K562 (cell line): ENCODE results near the gene NRP1. TPM values are rescaled to one million over a fixed set of nuclear protein-coding genes. Genes with fewer than 3 reads are reported as not detected.

Source experiments
- ATAC-seq: fragments of 200-7000 bp; cut with Tn5 transposase; 3 replicates; pipeline ENCODE4 v1.9.1; 2020; ENCODE audit warnings: moderate library complexity
- BruUV-seq: library from RNA; stranded (reverse); fragments of 400-500 nt; replicated peaks from 2 replicates; lab custom pipeline; 2021; lab: Mats Ljungman, UMichigan
- CTCF ChIA-PET: fragments of 300-600 bp; formaldehyde crosslinking; extraction: SDS; loops from one replicate; lab custom pipeline; 2021; ENCODE audit warnings: low intra/inter-chr PET ratio; lab: Yijun Ruan, JAX
- POLR2A ChIA-PET: fragments of 300-600, 350-650 bp; sonication (Branson Sonifier 250); formaldehyde crosslinking; extraction: SDS; loops from one replicate; lab custom pipeline; 2021; ENCODE audit warnings: antibody characterized with exemption, inconsistent platforms; lab: Yijun Ruan, JAX
- DNase-seq, 4 experiments: peaks; one replicate each; pipeline versions ENCODE4 v3.0.0 to v3.0.0-alpha.2; 2011 to 2018; ENCODE audit warnings: low spot score in 3 of 4, mixed read lengths in 3 of 4; ENCODE audit errors: extremely low read depth in 1 of 4
- FAIRE-seq: peaks from 2 replicates; lab custom pipeline; 2011; peaks lifted over from hg19 to GRCh38; lab: Jason Lieb, UNC
- H2AFZ ChIP-seq: 2 replicates; pipeline ENCODE4 v1.6.0; 2011; ENCODE audit warnings: low read depth, low read length, control low read depth, inconsistent platforms
- H3K27ac ChIP-seq: fragments of 200-600 bp; 3 replicates; pipeline ENCODE4 v1.8.0; 2011; ENCODE audit warnings: low read depth, mild to moderate bottlenecking, control low read depth, inconsistent platforms, low read length, moderate library complexity, mixed read lengths; ENCODE audit errors: extremely low read depth
- H3K27me3 ChIP-seq, 2 experiments: fragments of 300-600 bp in 1 of 2; 2 replicates in 1 of 2; 3 replicates in 1 of 2; pipeline versions ENCODE4 v1.6.0 to v1.8.0; 2011; ENCODE audit warnings: inconsistent platforms in 2 of 2, low read length in 2 of 2, mild to moderate bottlenecking in 1 of 2, mixed read lengths in 1 of 2, moderate library complexity in 1 of 2; ENCODE audit not compliant: control insufficient read depth in 2 of 2, insufficient read depth in 2 of 2
- H3K36me3 ChIP-seq: fragments of 300-600 bp; 3 replicates; pipeline ENCODE4 v1.8.0; 2011; ENCODE audit warnings: mild to moderate bottlenecking, low read length, inconsistent platforms; ENCODE audit not compliant: control insufficient read depth, insufficient read depth
- H3K4me1 ChIP-seq, 2 experiments: fragments of 200-600 bp in 1 of 2; replicated peaks in 1 of 2; 2 replicates in 1 of 2; 3 replicates in 1 of 2; pipeline versions ENCODE4 v1.5.1 to v1.8.0; 2011; ENCODE audit warnings: inconsistent platforms in 2 of 2, low read length in 2 of 2, mild to moderate bottlenecking in 1 of 2, mixed read lengths in 1 of 2, moderate library complexity in 1 of 2; ENCODE audit not compliant: control insufficient read depth in 2 of 2, insufficient read depth in 2 of 2
- H3K4me2 ChIP-seq: 2 replicates; pipeline ENCODE4 v1.6.1; 2011; ENCODE audit warnings: low read length, control low read depth, inconsistent platforms, mixed read lengths; ENCODE audit not compliant: insufficient read depth
- H3K4me3 ChIP-seq: fragments of 200-600 bp; sonication (generic), shearing (Covaris generic); 2 replicates; pipeline ENCODE4 v1.5.1; 2016; ENCODE audit warnings: control low read depth, inconsistent platforms
- H3K79me2 ChIP-seq: fragments of 200-600 bp; 3 replicates; pipeline ENCODE4 v1.8.0; 2011; ENCODE audit warnings: low read length, inconsistent platforms; ENCODE audit not compliant: control insufficient read depth, insufficient read depth
- H3K9ac ChIP-seq, 2 experiments: 2 replicates each; pipeline versions ENCODE4 v1.6.0 to v1.6.1; 2011; ENCODE audit warnings: low read depth in 2 of 2, low read length in 2 of 2, control low read depth in 1 of 2, inconsistent platforms in 1 of 2, mild to moderate bottlenecking in 1 of 2, mixed read lengths in 1 of 2; ENCODE audit not compliant: insufficient read depth in 1 of 2
- H3K9me1 ChIP-seq: one replicate; pipeline ENCODE4 v1.6.0; 2011; ENCODE audit warnings: inconsistent platforms, mild to moderate bottlenecking, low read length, moderate library complexity; ENCODE audit not compliant: control insufficient read depth, insufficient read depth
- H3K9me3 ChIP-seq: replicated peaks from 2 replicates; pipeline ENCODE4 v1.5.1; 2011; ENCODE audit warnings: low read depth, low read length, inconsistent platforms; ENCODE audit not compliant: control insufficient read depth, insufficient read depth
- H4K20me1 ChIP-seq: replicated peaks from 2 replicates; pipeline ENCODE4 v1.6.1; 2011; ENCODE audit warnings: low read length, inconsistent platforms, mixed read lengths; ENCODE audit not compliant: control insufficient read depth, insufficient read depth
- EP400 ChIP-seq: fragments of 450-650 bp; IDR thresholded peaks from 2 replicates; pipeline ENCODE4 v1.6.1; 2017; ENCODE audit warnings: antibody characterized with exemption, mild to moderate bottlenecking, moderate library complexity
- EZH2 ChIP-seq: IDR thresholded peaks from 2 replicates; pipeline ENCODE4 v1.6.1; 2012; ENCODE audit warnings: low read depth, mild to moderate bottlenecking, inconsistent platforms, low read length, borderline replicate concordance
- HDAC2 ChIP-seq: fragments of 450-650 bp; IDR thresholded peaks from 2 replicates; pipeline ENCODE4 v1.6.1; 2016; ENCODE audit warnings: mild to moderate bottlenecking
- MXI1 ChIP-seq: IDR thresholded peaks from 2 replicates; pipeline ENCODE4 v1.6.1; 2011; ENCODE audit warnings: low read depth, mild to moderate bottlenecking, improper control_type of control experiment, low read length
- POLR2B ChIP-seq: fragments of 450-650 bp; IDR thresholded peaks from 2 replicates; pipeline ENCODE4 v1.6.1; 2018; ENCODE audit warnings: low read depth; ENCODE audit not compliant: partially characterized antibody
- TCF7L2 ChIP-seq: fragments of 150-350 bp; IDR thresholded peaks from 2 replicates; pipeline ENCODE4 v1.6.1; 2016; ENCODE audit warnings: low read depth, mild to moderate bottlenecking, low read length, moderate library complexity
- XRCC5 ChIP-seq: fragments of 200-400 bp; formaldehyde crosslinking; IDR thresholded peaks from 2 replicates; pipeline ENCODE4 v1.6.1; 2017; ENCODE audit warnings: low read depth, mild to moderate bottlenecking, low read length
- WGBS: fragments of 100-300 bp; shearing (Covaris generic); methylation state at CpG from one replicate; pipeline ENCODE4 v1.1.6; 2016; ENCODE audit warnings: low coverage, mixed read lengths; ENCODE audit not compliant: insufficient coverage; ENCODE audit errors: missing lambda C conversion rate; 5-methylcytosine and 5-hydroxymethylcytosine counted together
- in situ Hi-C: fragments of 300-500 bp; cut with MboI; formaldehyde crosslinking; loops from 4 replicates; pipeline ENCODE4 v1.15.0; 2018; ENCODE audit warnings: inconsistent platforms, mixed read lengths
- intact Hi-C: fragments of 100-400 bp; cut with micrococcal nuclease; formaldehyde crosslinking; loops from 2 replicates; pipeline ENCODE4 v1.14.2; 2022
- polyA plus RNA-seq, 8 experiments: library from polyadenylated mRNA; depleted of rRNA in 4 of 8; stranded (reverse) in 5 of 8; unstranded in 3 of 8; fragments of >200 nt; fragmentation: Nextera tagmentation in 2 of 8; fragmentation: Illumina TruSeq in 1 of 8; extraction: Ambion mirVana in 2 of 8; extraction: Trizol in 1 of 8; gene quantifications; 2 replicates each; pipeline versions ENCODE4 v1.2.1 to v1.2.3, GENCODE V29; 2011 to 2014; ENCODE audit warnings: inconsistent platforms in 1 of 8, missing spikeins in 1 of 8
- total RNA-seq, 7 experiments: library from RNA; depleted of rRNA in 6 of 7; stranded (reverse); fragments of >200 nt in 6 of 7; fragmentation: Illumina TruSeq in 2 of 7; extraction: Trizol in 2 of 7; gene quantifications; 2 replicates each; pipeline versions ENCODE4 v1.2.1 to v1.2.3, GENCODE V29; 2011 to 2021; ENCODE audit warnings: low replicate concordance in 1 of 7
- TF ChIP-seq, protein P1 (sequence below): sonication (generic); formaldehyde crosslinking; IDR thresholded peaks from 2 replicates; pipeline ENCODE4 v1.8.1; 2022; ENCODE audit warnings: missing genetic modification reagents
- TF ChIP-seq, protein P2 (sequence below), 3 experiments: IDR thresholded peaks in 2 of 3; conservative IDR thresholded peaks in 1 of 3; 2 replicates each; pipeline ENCODE4 v1.5.1; 2011 to 2012; ENCODE audit warnings: low read length in 3 of 3, mild to moderate bottlenecking in 3 of 3, control low read depth in 2 of 3, improper control_type of control experiment in 1 of 3, inconsistent platforms in 1 of 3, low read depth in 1 of 3, mixed read lengths in 1 of 3, moderate library complexity in 1 of 3; ENCODE audit not compliant: insufficient read depth in 2 of 3
- TF ChIP-seq, protein P3 (sequence below): IDR thresholded peaks from 3 replicates; pipeline ENCODE4 v1.6.1; 2011; ENCODE audit warnings: borderline replicate concordance, mild to moderate bottlenecking, moderate library complexity; ENCODE audit not compliant: insufficient read length; ENCODE audit errors: extremely low read depth
- TF ChIP-seq, protein P4 (sequence below): IDR thresholded peaks from 2 replicates; pipeline ENCODE4 v1.6.1; 2011; ENCODE audit warnings: borderline replicate concordance, low read depth, mild to moderate bottlenecking, moderate library complexity, low read length; ENCODE audit not compliant: insufficient read depth, poor library complexity, severe bottlenecking

NRP1 gene
- total and polyA plus RNA-seq, 9 of the 15 experiments (the other 6 are each of a cell fraction or from before 2014, with no cell fraction given) = 0.01 to 0.38 (median 0.04) TPM; not detected in 5

DNA sequence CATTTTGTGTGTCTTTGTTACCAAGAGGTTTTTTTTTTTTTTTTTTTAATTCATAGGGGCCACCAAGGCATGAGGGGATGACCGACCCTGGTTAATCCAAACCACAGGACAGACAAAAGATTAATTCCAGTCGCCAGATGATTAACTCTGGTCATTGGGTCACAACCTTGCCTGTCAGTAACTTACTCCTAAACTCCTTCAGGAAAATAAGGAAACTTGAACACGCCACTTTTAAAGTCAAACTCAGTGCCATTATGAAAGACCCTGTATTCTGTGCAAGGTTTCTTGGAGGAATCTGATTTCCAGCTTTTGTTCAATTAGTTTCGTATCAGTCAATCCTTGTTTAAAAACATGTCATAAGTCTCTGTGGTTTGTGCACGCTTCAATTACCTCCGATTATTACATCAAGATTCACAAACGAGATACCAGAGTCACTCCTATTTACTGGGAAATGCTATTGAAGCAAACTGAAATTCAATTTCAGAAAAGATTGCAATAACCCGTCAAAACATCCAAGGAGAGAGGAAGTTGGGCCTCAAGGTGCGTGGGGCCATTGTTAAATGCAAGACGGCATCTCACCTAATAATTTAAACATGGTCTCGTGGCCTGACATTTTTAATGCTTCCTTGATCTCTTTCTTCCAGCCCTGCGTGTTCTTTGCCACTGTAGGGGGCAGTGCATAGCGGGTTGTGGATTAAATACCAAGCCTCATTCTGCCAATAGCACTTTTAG is 44.0 kb downstream of the NRP1 start:
- ChIA-PET POLR2A (no interaction called here), CTCF (no interaction called here)
- H3K9me1 ChIP-seq = no peaks in the 10 kb centered on the region
- peaks cover 0 to 3% of the 10 kb centered on the region in 2 experiments; a peak in 2 of 5 replicates for H3K27me3 ChIP-seq
- H3K9me3 ChIP-seq = no peaks in the 10 kb centered on the region
- no peak for FAIRE-seq
- no TSS peak for BruUV-seq
- H3K4me2 ChIP-seq = no peak overlapping the region
- no peak overlapping the region for H3K4me3 ChIP-seq
- no peak for DNase-seq
- no peaks in the 10 kb centered on the region for H4K20me1 ChIP-seq
- under 1% methylated on average over 13 of the region's 13 CpGs for WGBS
- H3K9ac ChIP-seq = no peak overlapping the region
- intact Hi-C loops (no loop called here), in situ Hi-C loops (no loop called here)
- no peak for ATAC-seq
- H2AFZ ChIP-seq = no peak overlapping the region
- no peaks in the 10 kb centered on the region for H3K79me2 ChIP-seq
- no peak overlapping the region for H3K27ac ChIP-seq
- H3K4me1 ChIP-seq = no peaks in the 10 kb centered on the region
- H3K36me3 ChIP-seq = no peaks in the 10 kb centered on the region
- TF ChIP-seq MXI1 (no peak), XRCC5 (no peak), HDAC2 (no peak), EP400 (no peak), TCF7L2 (no peak), EZH2 (no peak), POLR2B (no peak)
- TF ChIP-seq, protein P1, sequence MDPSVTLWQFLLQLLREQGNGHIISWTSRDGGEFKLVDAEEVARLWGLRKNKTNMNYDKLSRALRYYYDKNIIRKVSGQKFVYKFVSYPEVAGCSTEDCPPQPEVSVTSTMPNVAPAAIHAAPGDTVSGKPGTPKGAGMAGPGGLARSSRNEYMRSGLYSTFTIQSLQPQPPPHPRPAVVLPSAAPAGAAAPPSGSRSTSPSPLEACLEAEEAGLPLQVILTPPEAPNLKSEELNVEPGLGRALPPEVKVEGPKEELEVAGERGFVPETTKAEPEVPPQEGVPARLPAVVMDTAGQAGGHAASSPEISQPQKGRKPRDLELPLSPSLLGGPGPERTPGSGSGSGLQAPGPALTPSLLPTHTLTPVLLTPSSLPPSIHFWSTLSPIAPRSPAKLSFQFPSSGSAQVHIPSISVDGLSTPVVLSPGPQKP (CRISPR knock-in tag) = no peak
- TF ChIP-seq, protein P2, sequence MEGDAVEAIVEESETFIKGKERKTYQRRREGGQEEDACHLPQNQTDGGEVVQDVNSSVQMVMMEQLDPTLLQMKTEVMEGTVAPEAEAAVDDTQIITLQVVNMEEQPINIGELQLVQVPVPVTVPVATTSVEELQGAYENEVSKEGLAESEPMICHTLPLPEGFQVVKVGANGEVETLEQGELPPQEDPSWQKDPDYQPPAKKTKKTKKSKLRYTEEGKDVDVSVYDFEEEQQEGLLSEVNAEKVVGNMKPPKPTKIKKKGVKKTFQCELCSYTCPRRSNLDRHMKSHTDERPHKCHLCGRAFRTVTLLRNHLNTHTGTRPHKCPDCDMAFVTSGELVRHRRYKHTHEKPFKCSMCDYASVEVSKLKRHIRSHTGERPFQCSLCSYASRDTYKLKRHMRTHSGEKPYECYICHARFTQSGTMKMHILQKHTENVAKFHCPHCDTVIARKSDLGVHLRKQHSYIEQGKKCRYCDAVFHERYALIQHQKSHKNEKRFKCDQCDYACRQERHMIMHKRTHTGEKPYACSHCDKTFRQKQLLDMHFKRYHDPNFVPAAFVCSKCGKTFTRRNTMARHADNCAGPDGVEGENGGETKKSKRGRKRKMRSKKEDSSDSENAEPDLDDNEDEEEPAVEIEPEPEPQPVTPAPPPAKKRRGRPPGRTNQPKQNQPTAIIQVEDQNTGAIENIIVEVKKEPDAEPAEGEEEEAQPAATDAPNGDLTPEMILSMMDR (IDR thresholded peaks at IDR 0.05 in 2 of 3, conservative IDR thresholded peaks at IDR 0.05 in 1 of 3; ENCODE audit: insufficient read depth in 2 of 3, low read depth in 1 of 3, low read length in 3 of 3) = peak in 1 of 3 experiments; percentile 9; a peak in 1 of 6 replicates
- TF ChIP-seq, protein P3, sequence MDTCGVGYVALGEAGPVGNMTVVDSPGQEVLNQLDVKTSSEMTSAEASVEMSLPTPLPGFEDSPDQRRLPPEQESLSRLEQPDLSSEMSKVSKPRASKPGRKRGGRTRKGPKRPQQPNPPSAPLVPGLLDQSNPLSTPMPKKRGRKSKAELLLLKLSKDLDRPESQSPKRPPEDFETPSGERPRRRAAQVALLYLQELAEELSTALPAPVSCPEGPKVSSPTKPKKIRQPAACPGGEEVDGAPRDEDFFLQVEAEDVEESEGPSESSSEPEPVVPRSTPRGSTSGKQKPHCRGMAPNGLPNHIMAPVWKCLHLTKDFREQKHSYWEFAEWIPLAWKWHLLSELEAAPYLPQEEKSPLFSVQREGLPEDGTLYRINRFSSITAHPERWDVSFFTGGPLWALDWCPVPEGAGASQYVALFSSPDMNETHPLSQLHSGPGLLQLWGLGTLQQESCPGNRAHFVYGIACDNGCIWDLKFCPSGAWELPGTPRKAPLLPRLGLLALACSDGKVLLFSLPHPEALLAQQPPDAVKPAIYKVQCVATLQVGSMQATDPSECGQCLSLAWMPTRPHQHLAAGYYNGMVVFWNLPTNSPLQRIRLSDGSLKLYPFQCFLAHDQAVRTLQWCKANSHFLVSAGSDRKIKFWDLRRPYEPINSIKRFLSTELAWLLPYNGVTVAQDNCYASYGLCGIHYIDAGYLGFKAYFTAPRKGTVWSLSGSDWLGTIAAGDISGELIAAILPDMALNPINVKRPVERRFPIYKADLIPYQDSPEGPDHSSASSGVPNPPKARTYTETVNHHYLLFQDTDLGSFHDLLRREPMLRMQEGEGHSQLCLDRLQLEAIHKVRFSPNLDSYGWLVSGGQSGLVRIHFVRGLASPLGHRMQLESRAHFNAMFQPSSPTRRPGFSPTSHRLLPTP = no peak
- TF ChIP-seq, protein P4, sequence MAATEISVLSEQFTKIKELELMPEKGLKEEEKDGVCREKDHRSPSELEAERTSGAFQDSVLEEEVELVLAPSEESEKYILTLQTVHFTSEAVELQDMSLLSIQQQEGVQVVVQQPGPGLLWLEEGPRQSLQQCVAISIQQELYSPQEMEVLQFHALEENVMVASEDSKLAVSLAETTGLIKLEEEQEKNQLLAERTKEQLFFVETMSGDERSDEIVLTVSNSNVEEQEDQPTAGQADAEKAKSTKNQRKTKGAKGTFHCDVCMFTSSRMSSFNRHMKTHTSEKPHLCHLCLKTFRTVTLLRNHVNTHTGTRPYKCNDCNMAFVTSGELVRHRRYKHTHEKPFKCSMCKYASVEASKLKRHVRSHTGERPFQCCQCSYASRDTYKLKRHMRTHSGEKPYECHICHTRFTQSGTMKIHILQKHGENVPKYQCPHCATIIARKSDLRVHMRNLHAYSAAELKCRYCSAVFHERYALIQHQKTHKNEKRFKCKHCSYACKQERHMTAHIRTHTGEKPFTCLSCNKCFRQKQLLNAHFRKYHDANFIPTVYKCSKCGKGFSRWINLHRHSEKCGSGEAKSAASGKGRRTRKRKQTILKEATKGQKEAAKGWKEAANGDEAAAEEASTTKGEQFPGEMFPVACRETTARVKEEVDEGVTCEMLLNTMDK = peak; percentile 35
